Left renal cortex interstitium (tissue), 4 donors: Measurements from ENCODE around the gene ASF1B. TPM values are rescaled to one million over a fixed set of nuclear protein-coding genes. Genes with fewer than 3 reads are reported as not detected.

Experiments used
- DNase-seq, 4 donors: peaks; one replicate each; pipeline ENCODE4 v3.0.0-alpha.2; 2013; ENCODE audit warnings: low read depth in 4 of 4, low spot score in 2 of 4, missing footprints in 1 of 4
- polyA plus RNA-seq, 4 donors: library from polyadenylated mRNA; unstranded; fragments of 120-200 nt; gene quantifications; one replicate each; pipeline ENCODE4 v1.2.1, GENCODE V29; 2013; ENCODE audit not compliant: insufficient read length in 4 of 4

Gene ASF1B
- polyA plus RNA-seq, 4 donors, result 17.2 to 23.8 (median 19.5) TPM

- no peak for DNase-seq
These were observed 24.2 kb downstream of the ASF1B start for GRCh38 chr19:14112051-14112808.

- DNase-seq, result no peak
These were observed 24.9 kb downstream of the ASF1B start for GRCh38 chr19:14111486-14111885.

- no peak for DNase-seq
These were observed 25.7 kb downstream of the ASF1B start for GRCh38 chr19:14110650-14111049.

- no peak for DNase-seq
These were observed 28.6 kb downstream of the ASF1B start for GRCh38 chr19:14107581-14108461.

- no peak for DNase-seq
These were observed 29.5 kb downstream of the ASF1B start for GRCh38 chr19:14106840-14107239.

- no peak for DNase-seq
These were observed 30.7 kb downstream of the ASF1B start for GRCh38 chr19:14105680-14106079.

- no peak for DNase-seq
These were observed 33.1 kb downstream of the ASF1B start for GRCh38 chr19:14103310-14103709.

- DNase-seq, result no peak
These were observed 33.6 kb downstream of the ASF1B start for GRCh38 chr19:14102756-14103155.

GRCh38 chr19:14102102-14102696, 34.2 kb downstream of the ASF1B start:
- no peak for DNase-seq

- DNase-seq, result no peak
These were observed 35.3 kb downstream of the ASF1B start for GRCh38 chr19:14101003-14101545.

- no peak for DNase-seq
These were observed 38.7 kb downstream of the ASF1B start for GRCh38 chr19:14097532-14098151.

- no peak for DNase-seq
These were observed 40.0 kb downstream of the ASF1B start for GRCh38 chr19:14096272-14096992.

- DNase-seq, result no peak
These were observed 41.5 kb downstream of the ASF1B start for GRCh38 chr19:14094854-14095253.

GRCh38 chr19:14093117-14093823, 43.1 kb downstream of the ASF1B start:
- DNase-seq, result no peak

- DNase-seq, result no peak
These were observed 44.5 kb downstream of the ASF1B start for GRCh38 chr19:14091813-14092462.

GRCh38 chr19:14091081-14091812, 45.1 kb downstream of the ASF1B start:
- peak in 3 of 4 donors; percentile 45 to 59 (median 58) for DNase-seq

- DNase-seq, result peak in 2 of 4 donors; percentile 62 to 83
These were observed 45.8 kb downstream of the ASF1B start, which contains the start of gene SAMD1 for GRCh38 chr19:14090509-14091080. TSS of gene SAMD1 (minus strand) at chr19:14090751.
